LNCaP clone FGC (cell line): ENCODE measurements around the gene C1orf174.

Source experiments
- DNase-seq: peaks from one replicate; pipeline ENCODE4 v3.0.0-alpha.2; 2011; ENCODE audit warnings: low read depth
- H3K4me3 ChIP-seq: 2 replicates; pipeline ENCODE4 v1.5.1; 2011; ENCODE audit warnings: mild to moderate bottlenecking, low read depth, low read length, control low read depth
- TF ChIP-seq, protein P1 (sequence below): IDR thresholded peaks from 2 replicates; pipeline ENCODE4 v1.5.1; 2012; ENCODE audit warnings: mild to moderate bottlenecking; ENCODE audit not compliant: control insufficient read depth, insufficient read depth; ENCODE audit errors: extremely low read depth

C1orf174 gene

DNA sequence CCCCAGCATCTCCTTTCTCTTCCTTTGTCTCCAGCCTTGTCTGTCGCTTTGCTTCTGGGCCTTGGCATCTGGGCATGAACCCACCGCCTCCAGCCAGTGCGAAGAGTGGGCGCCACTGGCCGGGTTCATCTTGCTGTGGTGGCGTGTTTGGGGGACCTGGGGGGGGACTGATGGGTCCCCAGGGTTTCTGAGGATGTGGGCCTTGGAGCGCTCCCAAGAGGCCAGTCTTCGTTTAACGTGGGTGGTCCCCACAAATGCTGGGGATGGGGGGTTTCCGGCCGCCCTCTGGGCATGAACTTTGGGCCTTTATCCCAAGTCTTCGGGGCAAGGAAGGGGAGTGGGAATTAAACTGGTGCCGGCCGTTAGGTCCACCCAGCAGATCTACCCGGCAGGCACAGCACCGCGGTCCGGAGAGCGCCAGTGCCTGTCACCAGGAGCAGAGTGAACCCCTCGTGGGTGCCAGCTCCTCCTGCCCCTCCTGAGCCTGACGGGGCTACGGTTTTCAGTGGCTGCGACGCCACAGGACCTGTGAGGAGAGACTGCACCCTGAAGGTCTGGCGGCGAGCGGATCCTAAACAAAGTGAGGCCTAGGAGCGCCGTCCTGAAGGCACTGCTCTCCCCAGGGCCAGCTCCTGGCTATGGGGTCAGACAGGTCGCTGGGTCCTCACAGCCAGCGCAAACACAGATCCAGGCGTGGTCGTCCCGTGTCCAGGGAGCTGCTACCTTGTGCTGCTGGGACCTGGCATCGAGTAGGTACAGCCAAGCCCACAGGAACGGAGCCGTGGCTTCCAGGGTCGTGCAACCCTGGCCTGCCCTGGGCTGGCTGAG lies 12.1 kb upstream of the C1orf174 start:
- DNase-seq: no peak
- no peak overlapping the region for H3K4me3 ChIP-seq
- TF ChIP-seq, protein P1, sequence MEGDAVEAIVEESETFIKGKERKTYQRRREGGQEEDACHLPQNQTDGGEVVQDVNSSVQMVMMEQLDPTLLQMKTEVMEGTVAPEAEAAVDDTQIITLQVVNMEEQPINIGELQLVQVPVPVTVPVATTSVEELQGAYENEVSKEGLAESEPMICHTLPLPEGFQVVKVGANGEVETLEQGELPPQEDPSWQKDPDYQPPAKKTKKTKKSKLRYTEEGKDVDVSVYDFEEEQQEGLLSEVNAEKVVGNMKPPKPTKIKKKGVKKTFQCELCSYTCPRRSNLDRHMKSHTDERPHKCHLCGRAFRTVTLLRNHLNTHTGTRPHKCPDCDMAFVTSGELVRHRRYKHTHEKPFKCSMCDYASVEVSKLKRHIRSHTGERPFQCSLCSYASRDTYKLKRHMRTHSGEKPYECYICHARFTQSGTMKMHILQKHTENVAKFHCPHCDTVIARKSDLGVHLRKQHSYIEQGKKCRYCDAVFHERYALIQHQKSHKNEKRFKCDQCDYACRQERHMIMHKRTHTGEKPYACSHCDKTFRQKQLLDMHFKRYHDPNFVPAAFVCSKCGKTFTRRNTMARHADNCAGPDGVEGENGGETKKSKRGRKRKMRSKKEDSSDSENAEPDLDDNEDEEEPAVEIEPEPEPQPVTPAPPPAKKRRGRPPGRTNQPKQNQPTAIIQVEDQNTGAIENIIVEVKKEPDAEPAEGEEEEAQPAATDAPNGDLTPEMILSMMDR: no peak

DNA sequence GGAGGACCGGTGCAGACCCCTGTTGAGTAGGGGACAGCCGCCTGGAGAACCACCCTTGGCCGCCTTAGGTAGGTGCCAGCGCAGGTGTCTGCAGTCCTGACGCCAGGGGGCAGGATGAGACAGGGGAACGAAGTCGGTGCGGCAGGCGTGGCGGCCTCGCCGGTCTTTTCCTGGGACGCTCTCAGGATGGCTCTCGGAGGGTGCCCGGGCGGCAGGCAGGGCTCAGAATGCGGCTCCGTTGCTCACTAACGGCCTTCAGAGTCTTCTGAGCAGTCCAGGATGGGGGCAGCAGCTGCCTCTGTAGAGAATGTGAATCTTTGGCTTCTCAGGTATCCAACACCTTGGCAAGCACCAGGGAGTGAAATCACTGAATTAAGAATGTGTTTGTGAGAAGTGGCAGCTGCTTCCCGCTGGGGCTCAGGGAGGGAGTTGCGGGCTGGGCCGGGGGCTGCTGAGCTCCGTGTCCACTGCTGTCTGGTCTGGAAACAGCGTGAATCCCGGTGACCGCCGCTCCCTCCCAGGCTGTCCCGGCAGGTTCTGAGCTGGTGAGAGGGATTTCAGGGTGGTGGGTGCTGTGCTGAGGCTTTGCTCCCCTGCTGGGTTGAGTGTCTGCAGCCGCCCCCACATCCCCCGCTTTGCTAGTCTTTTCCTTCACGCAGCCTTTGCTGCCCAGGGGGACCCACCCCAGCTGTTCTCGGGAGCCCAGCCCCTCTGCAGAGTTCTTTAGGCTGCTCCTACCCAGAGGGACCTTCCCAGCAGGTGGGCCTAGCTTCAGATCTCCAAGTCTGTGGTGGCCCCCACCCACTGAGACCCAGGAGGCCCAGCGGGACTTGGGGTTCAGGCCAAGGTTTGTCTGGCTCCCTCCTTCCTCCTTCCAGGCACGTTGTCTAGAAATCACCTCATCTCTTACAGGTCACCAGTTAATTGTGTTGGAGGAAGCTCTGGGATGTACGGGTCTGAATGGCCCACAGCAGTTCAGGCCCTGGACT lies 11.1 kb upstream of the C1orf174 start:
- DNase-seq: no peak
- H3K4me3 ChIP-seq: no peak overlapping the region

DNA sequence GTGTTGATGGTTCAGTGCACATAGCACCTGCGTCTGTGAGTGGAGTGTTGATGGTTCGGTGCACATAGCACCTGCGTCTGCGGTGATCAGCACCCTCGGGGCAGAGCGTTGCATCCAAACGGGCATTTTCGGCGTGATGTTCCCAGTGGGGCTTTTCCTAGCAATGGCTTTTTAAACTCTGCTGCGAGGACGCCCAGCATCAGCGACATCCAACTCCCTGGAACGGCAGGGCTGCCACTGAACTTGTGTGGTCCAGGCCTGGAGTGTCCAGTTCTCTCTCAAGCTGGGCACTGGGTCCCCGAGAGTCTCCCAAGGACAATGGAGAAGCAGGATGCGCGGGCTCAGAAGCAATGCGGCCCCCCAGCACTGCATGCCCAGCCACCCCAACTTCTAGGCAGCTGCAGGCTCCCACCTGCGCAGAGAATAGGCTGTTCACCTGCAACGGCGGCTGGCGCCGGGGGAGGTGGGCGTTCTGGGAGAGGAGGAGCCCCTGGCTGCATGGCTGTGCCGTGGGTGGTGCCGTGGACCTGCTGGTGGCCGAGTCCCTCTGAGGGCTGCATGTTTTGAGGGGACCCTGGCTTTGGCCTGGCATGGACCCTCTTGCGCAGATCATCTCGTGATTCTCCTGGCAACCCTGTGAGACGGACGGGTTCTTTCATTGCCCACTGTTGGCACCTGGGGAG lies 10.1 kb upstream of the C1orf174 start:
- no peak overlapping the region for H3K4me3 ChIP-seq
- DNase-seq: no peak
- TF ChIP-seq, protein P1: no peak

More for the DNA sequence above, 11.1 kb upstream of the C1orf174 start:
- TF ChIP-seq, protein P1: peak; percentile 95

DNA sequence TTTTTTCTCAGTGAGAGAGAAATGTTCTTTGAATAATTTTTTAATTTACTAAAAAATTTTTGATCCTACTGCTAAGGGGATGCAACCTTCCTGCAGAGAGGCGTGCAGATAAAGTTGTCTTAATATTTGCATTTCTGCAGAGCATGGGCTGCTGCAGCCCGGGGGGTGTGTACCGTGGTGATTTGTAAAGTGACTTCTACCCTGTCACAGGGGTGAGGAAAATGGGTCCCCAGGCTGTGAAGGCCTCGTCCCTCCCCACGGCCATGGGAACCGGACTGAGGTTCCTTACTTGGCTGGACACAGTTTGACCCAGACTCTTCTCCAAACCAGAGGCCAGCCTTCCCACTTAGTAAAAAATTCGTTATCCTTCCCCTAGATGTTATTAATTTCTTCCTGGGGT lies 9.5 kb upstream of the C1orf174 start:
- no peak for DNase-seq
- H3K4me3 ChIP-seq: no peak overlapping the region
- TF ChIP-seq, protein P1: no peak

DNA sequence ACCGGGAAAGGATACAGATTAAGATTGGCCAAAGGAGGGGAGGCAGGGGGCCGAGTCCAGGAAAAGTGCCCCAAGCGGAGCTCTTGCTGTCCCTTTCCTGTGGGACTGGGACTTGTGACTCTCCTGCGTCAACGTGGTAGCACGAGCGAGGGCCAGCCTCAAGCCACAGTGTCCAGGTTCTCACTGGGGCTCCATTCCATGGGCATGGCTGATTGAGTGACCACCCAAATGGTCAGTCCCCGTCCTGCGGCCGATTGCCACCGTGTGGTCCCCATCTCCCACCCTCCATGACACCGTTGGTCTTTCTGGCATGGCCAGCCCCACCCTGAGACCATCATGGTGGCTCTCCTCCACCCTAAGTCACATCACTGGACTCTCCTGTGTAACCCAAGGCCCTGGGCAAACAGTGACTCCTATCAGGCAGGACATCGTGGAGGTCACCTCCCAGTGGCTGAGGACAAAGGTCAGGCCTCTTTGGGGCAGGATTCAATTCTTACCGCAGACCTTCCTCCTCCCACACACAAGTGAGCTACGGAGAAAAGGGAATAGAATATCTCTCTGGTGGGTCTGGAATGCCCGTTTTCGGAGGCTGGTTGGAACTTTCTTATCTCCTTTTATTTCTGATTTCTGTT lies 8.9 kb upstream of the C1orf174 start:
- H3K4me3 ChIP-seq: no peak overlapping the region
- DNase-seq: no peak
- TF ChIP-seq, protein P1: no peak

DNA sequence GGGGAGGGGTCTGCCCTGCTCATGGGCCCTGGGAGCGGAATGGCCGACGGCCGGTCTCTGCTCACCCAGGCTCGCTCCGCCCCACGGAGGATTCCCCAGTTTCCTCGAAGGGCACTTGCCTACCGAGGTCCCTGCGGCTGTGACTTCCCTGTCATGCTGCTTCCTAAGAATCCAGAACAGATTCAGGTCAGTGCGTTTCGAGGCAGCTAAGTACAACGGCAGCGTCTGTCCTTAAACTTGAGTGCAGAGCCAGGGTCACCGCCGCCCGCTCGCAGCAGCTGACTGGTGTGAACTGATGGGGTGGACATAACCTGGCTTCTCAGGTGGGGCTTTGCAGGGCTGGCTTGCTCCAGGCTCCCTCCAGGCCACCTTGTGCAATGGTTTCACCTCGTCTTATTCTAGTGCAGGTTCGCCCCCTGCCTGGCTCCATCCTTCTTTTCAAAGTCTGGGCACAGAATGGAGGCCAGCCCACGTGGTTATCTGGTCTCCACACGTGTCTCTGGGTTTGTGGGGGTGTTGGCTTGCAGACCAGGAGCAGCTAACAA lies 7.6 kb upstream of the C1orf174 start:
- no peak overlapping the region for H3K4me3 ChIP-seq
- DNase-seq: no peak

More for the DNA sequence above, 7.6 kb upstream of the C1orf174 start:
- TF ChIP-seq, protein P1: no peak
